HepG2 (cell line): Measurements from ENCODE around the gene TRIM2. TPM values are rescaled to one million over a fixed set of nuclear protein-coding genes. Genes with fewer than 3 reads are reported as not detected.
A peak's percentile ranks its signal among the peaks of the same experiment; 100 is the strongest.

ENCODE experiments used
- ASH2L ChIP-seq: fragments of 300-600, 200-600 bp; sonication (generic); IDR thresholded peaks from 2 replicates; pipeline ENCODE4 v1.7.0; 2017; ENCODE audit warnings: low read depth, mild to moderate bottlenecking, moderate library complexity, mixed read lengths, low read length; ENCODE audit not compliant: insufficient read length
- CTCF ChIP-seq: sonication (generic); formaldehyde crosslinking; IDR thresholded peaks from 2 replicates; pipeline ENCODE4 v1.5.0; 2020; ENCODE audit warnings: mild to moderate bottlenecking, missing genetic modification reagents, moderate library complexity
- GTF3A ChIP-seq: sonication (generic); formaldehyde crosslinking; conservative IDR thresholded peaks from 2 replicates; pipeline ENCODE4 v1.4.0; 2020; ENCODE audit warnings: mild to moderate bottlenecking, missing genetic modification reagents
- HMGXB4 ChIP-seq, 2 experiments: sonication (generic) in 1 of 2; formaldehyde crosslinking in 1 of 2; IDR thresholded peaks; 2 replicates each; pipeline versions ENCODE4 v1.4.0 to v1.6.1; 2018 to 2020; ENCODE audit warnings: missing genetic modification reagents in 2 of 2, borderline replicate concordance in 1 of 2, low read depth in 1 of 2, mild to moderate bottlenecking in 1 of 2, missing biosample characterization in 1 of 2
- KDM4B ChIP-seq: sonication (generic); formaldehyde crosslinking; IDR thresholded peaks from 2 replicates; pipeline ENCODE4 v1.4.0; 2020; ENCODE audit warnings: missing genetic modification reagents
- KLF12 ChIP-seq: sonication (generic); formaldehyde crosslinking; IDR thresholded peaks from 2 replicates; pipeline ENCODE4 v1.4.0; 2020; ENCODE audit warnings: missing genetic modification reagents, borderline replicate concordance
- PATZ1 ChIP-seq: sonication (generic); formaldehyde crosslinking; IDR thresholded peaks from 2 replicates; pipeline ENCODE4 v1.4.0; 2020; ENCODE audit warnings: missing genetic modification reagents
- RARA ChIP-seq: IDR thresholded peaks from 2 replicates; pipeline ENCODE4 v1.6.1; 2016; ENCODE audit warnings: missing genetic modification reagents, missing compliant biosample characterization
- REPIN1 ChIP-seq: sonication (generic); formaldehyde crosslinking; IDR thresholded peaks from 2 replicates; pipeline ENCODE4 v1.8.0; 2022; ENCODE audit warnings: missing genetic modification reagents, low read depth, mild to moderate bottlenecking, borderline replicate concordance
- RFX3 ChIP-seq: IDR thresholded peaks from 2 replicates; pipeline ENCODE4 v1.6.1; 2016; ENCODE audit warnings: missing biosample characterization, missing genetic modification reagents
- RXRB ChIP-seq: IDR thresholded peaks from 2 replicates; pipeline ENCODE4 v1.6.1; 2016; ENCODE audit warnings: borderline replicate concordance, missing genetic modification reagents, missing compliant biosample characterization
- SRSF1 ChIP-seq: fragments of 200-400 bp; formaldehyde crosslinking; optimal IDR thresholded peaks from 2 replicates; pipeline ENCODE3; 2017; ENCODE audit warnings: mild to moderate bottlenecking, low read depth, low read length, moderate library complexity
- TFAP4 ChIP-seq: sonication (generic); IDR thresholded peaks from 2 replicates; pipeline ENCODE4 v1.6.1; 2016; ENCODE audit warnings: low read depth, borderline replicate concordance
- ZNF225 ChIP-seq: sonication (generic); formaldehyde crosslinking; IDR thresholded peaks from 2 replicates; pipeline ENCODE4 v1.4.0; 2020; ENCODE audit warnings: mild to moderate bottlenecking, missing genetic modification reagents
- ZNF337 ChIP-seq: sonication (generic); formaldehyde crosslinking; IDR thresholded peaks from 2 replicates; pipeline ENCODE4 v1.5.1; 2020; ENCODE audit warnings: missing genetic modification reagents, low read depth, mild to moderate bottlenecking, borderline replicate concordance
- ZNF33A ChIP-seq: sonication (generic); formaldehyde crosslinking; IDR thresholded peaks from 2 replicates; pipeline ENCODE4 v1.5.1; 2020; ENCODE audit warnings: missing genetic modification reagents, mild to moderate bottlenecking, moderate library complexity, borderline replicate concordance
- ZNF563 ChIP-seq: sonication (generic); formaldehyde crosslinking; IDR thresholded peaks from 2 replicates; pipeline ENCODE4 v1.8.0; 2022; ENCODE audit warnings: mild to moderate bottlenecking, moderate library complexity, missing genetic modification reagents
- ZNF569 ChIP-seq: sonication (generic); formaldehyde crosslinking; IDR thresholded peaks from 2 replicates; pipeline ENCODE4 v1.5.0; 2020; ENCODE audit warnings: mild to moderate bottlenecking, missing genetic modification reagents, moderate library complexity, borderline replicate concordance
- ZNF639 ChIP-seq: conservative IDR thresholded peaks from 2 replicates; pipeline ENCODE4 v1.6.1; 2018; ENCODE audit warnings: missing genetic modification reagents
- ZNF660 ChIP-seq: sonication (generic); formaldehyde crosslinking; IDR thresholded peaks from 2 replicates; pipeline ENCODE4 v1.5.1; 2020; ENCODE audit warnings: mild to moderate bottlenecking, low read depth, missing genetic modification reagents, borderline replicate concordance
- ZNF747 ChIP-seq: sonication (generic); formaldehyde crosslinking; IDR thresholded peaks from 2 replicates; pipeline ENCODE4 v1.8.1; 2023; ENCODE audit warnings: missing genetic modification reagents, mild to moderate bottlenecking, borderline replicate concordance
- polyA plus RNA-seq, 8 experiments: library from polyadenylated mRNA; depleted of rRNA in 3 of 8; stranded (reverse) in 7 of 8; unstranded in 1 of 8; fragments of >200 nt; fragmentation: Illumina TruSeq in 4 of 8; extraction: Trizol in 4 of 8; gene quantifications; 2 replicates each; pipeline versions ENCODE4 v1.2.1 to v1.2.3, GENCODE V29; 2011 to 2016; ENCODE audit warnings: low read depth in 4 of 8, missing spikeins in 1 of 8, mixed read lengths in 1 of 8; ENCODE audit not compliant: insufficient read depth in 1 of 8
- total RNA-seq, 5 experiments: library from RNA; depleted of rRNA; stranded (reverse); fragments of >200 nt; fragmentation: Illumina TruSeq; extraction: Trizol; gene quantifications; 2 replicates each; pipeline ENCODE4 v1.2.3, GENCODE V29; 2016; ENCODE audit warnings: low read depth in 1 of 5

Gene TRIM2
- total and polyA plus RNA-seq, 2 of the 13 experiments (the other 11 are each of a cell fraction or from before 2014, with no cell fraction given), result 2.1 to 4.2 TPM

- TF ChIP-seq ZNF639 (CRISPR knock-in tag) (no peak), CTCF (CRISPR knock-in tag) (0 out of 2 replicates have a peak, but pooled peaks have one; percentile 11), ZNF569 (CRISPR knock-in tag) (no peak), HMGXB4 (CRISPR knock-in tag; IDR thresholded peaks at IDR 0.05; ENCODE audit: borderline replicate concordance in 1 of 2, low read depth in 1 of 2) (no peak; a peak in 1 of 4 replicates), ZNF225 (CRISPR knock-in tag) (no peak), ASH2L (no peak), ZNF337 (CRISPR knock-in tag) (no peak), RXRB (CRISPR knock-in tag) (peak; percentile 46; the same call in 1 of the 2 replicates), PATZ1 (CRISPR knock-in tag) (no peak), RARA (CRISPR knock-in tag) (peak; percentile 74), KDM4B (CRISPR knock-in tag) (no peak), RFX3 (0 out of 2 replicates have a peak, but pooled peaks have one; percentile 17), ZNF747 (CRISPR knock-in tag) (peak; percentile 83), KLF12 (CRISPR knock-in tag) (no peak), SRSF1 (no peak), TFAP4 (no peak), ZNF660 (CRISPR knock-in tag) (no peak), ZNF563 (CRISPR knock-in tag) (no peak), REPIN1 (CRISPR knock-in tag) (peak; percentile 62; the same call in 1 of the 2 replicates), GTF3A (CRISPR knock-in tag) (no peak), ZNF33A (no peak)
Observed at GRCh38 chr4:153174821-153175567, 29.2 kb upstream of the TRIM2 start (continued).
